DOHH2 (cell line): Measurements from ENCODE around the gene SLC5A12.

Experiments
- H3F3A ChIP-seq: fragments of 200-600 bp; sonication (generic), shearing (Covaris generic); 2 replicates; pipeline ENCODE4 v1.6.0; 2016; ENCODE audit warnings: antibody characterized with exemption, mild to moderate bottlenecking; ENCODE audit not compliant: control insufficient read depth, insufficient read depth
- H3K27ac ChIP-seq: fragments of 200-600 bp; sonication (generic); 2 replicates; pipeline ENCODE4 v1.5.1; 2014; ENCODE audit warnings: low read depth, mild to moderate bottlenecking, low read length, moderate library complexity
- H3K27me3 ChIP-seq: fragments of 200-600 bp; sonication (generic); 2 replicates; pipeline ENCODE4 v1.6.1; 2014; ENCODE audit warnings: mild to moderate bottlenecking, low read length, mixed read lengths; ENCODE audit not compliant: control insufficient read depth
- H3K36me3 ChIP-seq: fragments of 200-600 bp; sonication (generic); 2 replicates; pipeline ENCODE4 v1.6.1; 2014; ENCODE audit warnings: mild to moderate bottlenecking, low read length, moderate library complexity, mixed read lengths; ENCODE audit not compliant: control insufficient read depth
- H3K4me1 ChIP-seq: fragments of 200-600 bp; sonication (generic); 2 replicates; pipeline ENCODE4 v1.6.1; 2014; ENCODE audit warnings: mild to moderate bottlenecking, low read length, mixed read lengths; ENCODE audit not compliant: control insufficient read depth
- H3K4me2 ChIP-seq: fragments of 200-600 bp; sonication (generic); 2 replicates; pipeline ENCODE4 v1.6.0; 2014; ENCODE audit warnings: mild to moderate bottlenecking, low read length, moderate library complexity
- H3K4me3 ChIP-seq: fragments of 200-600 bp; sonication (generic); 2 replicates; pipeline ENCODE4 v1.5.1; 2014; ENCODE audit warnings: mild to moderate bottlenecking, low read length, mixed read lengths
- H3K79me2 ChIP-seq: fragments of 200-600 bp; sonication (generic); 2 replicates; pipeline ENCODE4 v1.6.1; 2014; ENCODE audit warnings: mild to moderate bottlenecking, low read length, mixed read lengths; ENCODE audit not compliant: control insufficient read depth
- H3K9me2 ChIP-seq: fragments of 200-600 bp; sonication (generic); replicated peaks from 2 replicates; pipeline ENCODE4 v1.6.1; 2014; ENCODE audit warnings: mild to moderate bottlenecking, low read length, mixed read lengths; ENCODE audit not compliant: control insufficient read depth
- H3K9me3 ChIP-seq: fragments of 200-600 bp; sonication (generic); 2 replicates; pipeline ENCODE4 v1.6.1; 2014; ENCODE audit warnings: antibody characterized with exemption, low read length, mixed read lengths; ENCODE audit not compliant: control insufficient read depth, insufficient read depth
- H4K20me1 ChIP-seq: fragments of 200-600 bp; sonication (generic); 2 replicates; pipeline ENCODE4 v1.6.0; 2014; ENCODE audit warnings: low read depth, mild to moderate bottlenecking, antibody characterized with exemption, low read length, moderate library complexity; ENCODE audit not compliant: control insufficient read depth, insufficient read depth
- EZH2phosphoT487 ChIP-seq: fragments of 200-600 bp; sonication (generic); IDR thresholded peaks from 2 replicates; pipeline ENCODE4 v1.6.1; 2017; ENCODE audit warnings: borderline replicate concordance, mild to moderate bottlenecking, antibody characterized with exemption, low read length, moderate library complexity, mixed read lengths
- TF ChIP-seq, protein P1 (sequence below): fragments of 200-600 bp; sonication (generic); IDR thresholded peaks from one replicate; pipeline ENCODE4 v1.5.1; 2014; ENCODE audit warnings: antibody characterized with exemption, mild to moderate bottlenecking, low read depth, low read length; ENCODE audit not compliant: poor library complexity, severe bottlenecking

SLC5A12 gene, protein sequence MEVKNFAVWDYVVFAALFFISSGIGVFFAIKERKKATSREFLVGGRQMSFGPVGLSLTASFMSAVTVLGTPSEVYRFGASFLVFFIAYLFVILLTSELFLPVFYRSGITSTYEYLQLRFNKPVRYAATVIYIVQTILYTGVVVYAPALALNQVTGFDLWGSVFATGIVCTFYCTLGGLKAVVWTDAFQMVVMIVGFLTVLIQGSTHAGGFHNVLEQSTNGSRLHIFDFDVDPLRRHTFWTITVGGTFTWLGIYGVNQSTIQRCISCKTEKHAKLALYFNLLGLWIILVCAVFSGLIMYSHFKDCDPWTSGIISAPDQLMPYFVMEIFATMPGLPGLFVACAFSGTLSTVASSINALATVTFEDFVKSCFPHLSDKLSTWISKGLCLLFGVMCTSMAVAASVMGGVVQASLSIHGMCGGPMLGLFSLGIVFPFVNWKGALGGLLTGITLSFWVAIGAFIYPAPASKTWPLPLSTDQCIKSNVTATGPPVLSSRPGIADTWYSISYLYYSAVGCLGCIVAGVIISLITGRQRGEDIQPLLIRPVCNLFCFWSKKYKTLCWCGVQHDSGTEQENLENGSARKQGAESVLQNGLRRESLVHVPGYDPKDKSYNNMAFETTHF

DNA sequence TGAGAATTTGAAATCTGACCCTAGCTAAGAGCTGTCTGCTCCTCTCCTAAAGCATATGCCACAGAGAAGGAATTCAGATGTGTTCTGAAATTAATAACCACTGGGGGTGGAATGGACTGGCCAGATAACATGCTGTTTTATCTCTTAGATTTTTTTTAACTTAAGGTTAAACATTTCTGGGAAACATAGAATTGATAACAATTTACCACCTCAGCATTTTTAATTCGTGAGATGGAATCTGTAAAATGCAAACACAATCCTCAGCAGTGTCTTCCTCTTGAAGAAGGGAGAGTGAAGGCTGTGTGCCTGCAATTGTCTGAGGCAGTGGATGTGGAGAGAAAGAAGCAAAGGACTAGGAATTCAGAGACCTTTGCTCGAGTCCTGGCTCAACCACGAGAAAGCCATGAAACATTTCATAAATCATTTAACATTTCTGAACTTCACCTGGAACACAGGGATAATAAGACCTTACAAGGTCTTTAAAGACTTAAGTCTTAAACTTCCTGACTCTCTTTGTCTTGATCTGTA is at the start of gene SLC5A12:
TSS of gene SLC5A12 (minus strand) at position 113 of the 528 bp plus-strand sequence. CDS start 346 bp downstream, outside the sequence.
- H3K4me1 ChIP-seq: no peaks in the 10 kb centered on the region
- H3K9me2 ChIP-seq: no peaks in the 10 kb centered on the region; the same call in 1 of the 2 replicates
- H3K27me3 ChIP-seq: no peaks in the 10 kb centered on the region
- no peak within 1 kb of the TSS for H3K27ac ChIP-seq
- H4K20me1 ChIP-seq: no peaks in the 10 kb centered on the region
- H3K79me2 ChIP-seq: no peaks in the 10 kb centered on the region
- TF ChIP-seq, protein P1, sequence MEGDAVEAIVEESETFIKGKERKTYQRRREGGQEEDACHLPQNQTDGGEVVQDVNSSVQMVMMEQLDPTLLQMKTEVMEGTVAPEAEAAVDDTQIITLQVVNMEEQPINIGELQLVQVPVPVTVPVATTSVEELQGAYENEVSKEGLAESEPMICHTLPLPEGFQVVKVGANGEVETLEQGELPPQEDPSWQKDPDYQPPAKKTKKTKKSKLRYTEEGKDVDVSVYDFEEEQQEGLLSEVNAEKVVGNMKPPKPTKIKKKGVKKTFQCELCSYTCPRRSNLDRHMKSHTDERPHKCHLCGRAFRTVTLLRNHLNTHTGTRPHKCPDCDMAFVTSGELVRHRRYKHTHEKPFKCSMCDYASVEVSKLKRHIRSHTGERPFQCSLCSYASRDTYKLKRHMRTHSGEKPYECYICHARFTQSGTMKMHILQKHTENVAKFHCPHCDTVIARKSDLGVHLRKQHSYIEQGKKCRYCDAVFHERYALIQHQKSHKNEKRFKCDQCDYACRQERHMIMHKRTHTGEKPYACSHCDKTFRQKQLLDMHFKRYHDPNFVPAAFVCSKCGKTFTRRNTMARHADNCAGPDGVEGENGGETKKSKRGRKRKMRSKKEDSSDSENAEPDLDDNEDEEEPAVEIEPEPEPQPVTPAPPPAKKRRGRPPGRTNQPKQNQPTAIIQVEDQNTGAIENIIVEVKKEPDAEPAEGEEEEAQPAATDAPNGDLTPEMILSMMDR: no peak
- TF ChIP-seq EZH2phosphoT487: no peak
- H3K4me2 ChIP-seq: no peak within 1 kb of the TSS
- H3F3A ChIP-seq: no peaks in the 10 kb centered on the region
- H3K36me3 ChIP-seq: no peaks in the 10 kb centered on the region
- no peak within 1 kb of the TSS for H3K4me3 ChIP-seq
- H3K9me3 ChIP-seq: no peaks in the 10 kb centered on the region; the same call in 1 of the 2 replicates

DNA sequence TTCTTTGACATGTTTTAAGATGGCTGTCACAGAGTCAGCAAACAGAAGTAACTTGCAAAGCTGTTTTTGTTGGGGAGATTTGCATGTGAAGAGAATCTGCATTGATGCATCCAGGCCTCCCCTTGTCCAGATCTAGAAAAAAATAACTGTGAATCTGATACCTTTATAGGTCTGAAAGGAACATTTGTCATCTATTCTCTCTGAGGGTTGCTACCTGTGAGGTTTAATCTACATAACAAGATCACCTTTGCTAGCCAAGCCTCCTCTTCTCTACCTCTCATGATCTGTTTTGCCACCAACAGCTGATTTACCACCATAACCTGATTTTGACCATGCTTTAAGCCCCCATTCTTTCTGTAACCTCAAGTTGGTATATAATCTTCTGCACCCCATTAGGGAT is 47.2 kb upstream of the SLC5A12 start:
- no peak overlapping the region for H3K4me3 ChIP-seq
- H4K20me1 ChIP-seq: no peaks in the 10 kb centered on the region
- H3K79me2 ChIP-seq: no peaks in the 10 kb centered on the region
- H3K36me3 ChIP-seq: no peaks in the 10 kb centered on the region
- H3K9me3 ChIP-seq: no peaks in the 10 kb centered on the region
- no peaks in the 10 kb centered on the region for H3F3A ChIP-seq
- no peaks in the 10 kb centered on the region for H3K27me3 ChIP-seq
- H3K9me2 ChIP-seq: no peaks in the 10 kb centered on the region
- TF ChIP-seq, protein P1: no peak
- no peak for TF ChIP-seq EZH2phosphoT487
- H3K4me1 ChIP-seq: no peaks in the 10 kb centered on the region
- H3K27ac ChIP-seq: no peak overlapping the region
- H3K4me2 ChIP-seq: no peak overlapping the region

DNA sequence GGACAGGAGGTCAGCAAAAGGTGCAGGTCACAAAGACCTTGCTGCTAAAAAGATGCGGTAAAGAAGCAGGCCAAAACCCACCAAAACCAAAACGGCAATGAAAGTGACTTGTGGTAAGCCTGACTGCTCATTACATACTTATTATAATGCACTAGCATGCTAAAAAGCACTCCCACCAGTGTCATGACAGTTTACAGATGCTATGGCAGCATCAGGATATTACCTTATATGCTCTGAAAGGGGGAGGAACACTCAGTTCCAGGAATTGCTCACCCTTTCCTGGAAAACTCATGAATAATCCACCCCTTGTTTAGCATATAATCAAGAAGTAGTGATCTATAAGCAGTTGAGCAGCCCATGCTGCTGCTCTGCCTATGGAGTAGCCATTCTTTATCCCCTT is 45.2 kb upstream of the SLC5A12 start:
- Histone ChIP-seq H3K9me3 (no peaks in the 10 kb centered on the region), H3K4me1 (no peaks in the 10 kb centered on the region), H3K4me3 (no peak overlapping the region), H4K20me1 (no peaks in the 10 kb centered on the region), H3K36me3 (no peaks in the 10 kb centered on the region), H3K4me2 (no peak overlapping the region), H3K9me2 (no peaks in the 10 kb centered on the region), H3K79me2 (no peaks in the 10 kb centered on the region), H3K27ac (no peak overlapping the region), H3K27me3 (no peaks in the 10 kb centered on the region), H3F3A (no peaks in the 10 kb centered on the region)
- TF ChIP-seq EZH2phosphoT487: no peak
- TF ChIP-seq, protein P1: no peak
